Vagina (tissue), 2 donors: Measurements from ENCODE around the gene RSPH9. TPM values are rescaled to one million over a fixed set of nuclear protein-coding genes. Genes with fewer than 3 reads are reported as not detected.
"Not testable (repeated sequence)": the region's sequence is repeated elsewhere in the genome, so short reads cannot be mapped to it uniquely, and the experiment has no call there.

ENCODE experiments used
- DNase-seq, 2 donors: peaks; one replicate each; pipeline ENCODE4 v3.0.0-alpha.2; 2017; ENCODE audit errors: extremely low spot score in 2 of 2
- H3K27ac ChIP-seq: fragments of 200-600 bp; sonication (generic); one replicate; pipeline ENCODE4 v1.5.1; 2019
- H3K27me3 ChIP-seq: fragments of 200-600 bp; sonication (generic); one replicate; pipeline ENCODE4 v1.5.1; 2019
- H3K36me3 ChIP-seq, 2 donors: fragments of 200-600 bp; sonication (generic); one replicate each; pipeline ENCODE4 v1.5.1; 2017 to 2019
- H3K4me1 ChIP-seq: fragments of 200-600 bp; sonication (generic); one replicate; pipeline ENCODE4 v1.5.1; 2019
- H3K4me3 ChIP-seq, 2 donors: fragments of 200-600 bp; sonication (generic); 1 replicate in 1 of 2; 2 replicates in 1 of 2; pipeline ENCODE4 v1.5.1; 2016 to 2019
- H3K9me3 ChIP-seq: fragments of 200-600 bp; sonication (generic); one replicate; pipeline ENCODE4 v1.5.1; 2019
- POLR2A ChIP-seq, 2 donors: fragments of 450-650 bp; IDR thresholded peaks; one replicate each; pipeline ENCODE4 v1.6.1; 2017; ENCODE audit warnings: antibody characterized with exemption in 2 of 2, mild to moderate bottlenecking in 2 of 2, moderate library complexity in 2 of 2
- POLR2AphosphoS5 ChIP-seq, 2 donors: sonication (generic); formaldehyde crosslinking; IDR thresholded peaks; one replicate each; pipeline ENCODE4 v1.9.0; 2017; ENCODE audit warnings: antibody characterized with exemption in 2 of 2, mild to moderate bottlenecking in 2 of 2, low read depth in 1 of 2; ENCODE audit not compliant: insufficient read depth in 1 of 2
- intact Hi-C: fragments of 100-400 bp; cut with DNase I; formaldehyde crosslinking; loops from one replicate; pipeline ENCODE4 v1.15.1; 2023
- total RNA-seq: library from RNA; depleted of rRNA; stranded (reverse); fragments of >200 nt; gene quantifications from one replicate; pipeline ENCODE4 v1.2.3, GENCODE V29; 2016
- TF ChIP-seq, protein P1 (sequence below), 3 experiments: fragments of 450-650 bp in 2 of 3; fragments of 200-600 bp in 1 of 3; sonication (generic) in 1 of 3; IDR thresholded peaks; one replicate each; pipeline ENCODE4 v1.5.1; 2017 to 2019; ENCODE audit warnings: antibody characterized with exemption in 3 of 3, mild to moderate bottlenecking in 2 of 3, moderate library complexity in 2 of 3

Gene RSPH9
- total RNA-seq, 1 donor from 2014 or later, result 0.74 TPM

DNA sequence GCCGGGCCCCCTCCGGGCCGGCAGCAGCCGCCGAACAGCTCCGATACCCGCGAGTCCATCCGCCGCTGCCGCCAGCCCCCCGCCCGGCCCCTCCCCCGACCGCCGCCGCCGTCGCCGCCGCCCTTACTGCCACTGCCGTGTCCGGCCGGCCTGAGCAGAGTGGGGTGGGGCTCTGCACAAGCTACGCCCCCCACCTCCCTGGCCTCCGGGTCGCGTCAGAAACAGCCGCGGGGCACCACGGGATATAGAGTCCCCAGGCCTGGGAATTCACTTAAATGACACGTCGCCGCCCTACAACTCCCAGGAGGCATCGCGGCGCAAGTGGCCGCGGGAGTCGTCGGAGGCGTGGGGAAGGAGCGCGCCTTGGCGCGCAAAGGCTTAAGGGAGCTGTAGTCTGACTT lies 15.7 kb upstream of the RSPH9 start, which contains the start of gene GTPBP2:
TSS of gene GTPBP2 (minus strand) at position 161 of the 401 bp plus-strand sequence. CDS start at position 59, 102 bp downstream.
- Histone ChIP-seq H3K27ac (peak within 1 kb of the TSS; percentile 99), H3K9me3 (no peaks in the 10 kb centered on the region), H3K36me3 (peaks cover 0 to 21% of the 10 kb centered on the region in 2 donors), H3K27me3 (no peaks in the 10 kb centered on the region), H3K4me1 (peaks cover 28% of the 10 kb centered on the region), H3K4me3 (peak within 1 kb of the TSS; percentile 91 to 94)
- peak; percentile 99 to 100 for DNase-seq
- intact Hi-C loops, result loop anchor here (5.0 kb wide), 1 partner anchor 143 kb away; the partner anchor contains the start of gene VEGFA
- TF ChIP-seq, protein P1, sequence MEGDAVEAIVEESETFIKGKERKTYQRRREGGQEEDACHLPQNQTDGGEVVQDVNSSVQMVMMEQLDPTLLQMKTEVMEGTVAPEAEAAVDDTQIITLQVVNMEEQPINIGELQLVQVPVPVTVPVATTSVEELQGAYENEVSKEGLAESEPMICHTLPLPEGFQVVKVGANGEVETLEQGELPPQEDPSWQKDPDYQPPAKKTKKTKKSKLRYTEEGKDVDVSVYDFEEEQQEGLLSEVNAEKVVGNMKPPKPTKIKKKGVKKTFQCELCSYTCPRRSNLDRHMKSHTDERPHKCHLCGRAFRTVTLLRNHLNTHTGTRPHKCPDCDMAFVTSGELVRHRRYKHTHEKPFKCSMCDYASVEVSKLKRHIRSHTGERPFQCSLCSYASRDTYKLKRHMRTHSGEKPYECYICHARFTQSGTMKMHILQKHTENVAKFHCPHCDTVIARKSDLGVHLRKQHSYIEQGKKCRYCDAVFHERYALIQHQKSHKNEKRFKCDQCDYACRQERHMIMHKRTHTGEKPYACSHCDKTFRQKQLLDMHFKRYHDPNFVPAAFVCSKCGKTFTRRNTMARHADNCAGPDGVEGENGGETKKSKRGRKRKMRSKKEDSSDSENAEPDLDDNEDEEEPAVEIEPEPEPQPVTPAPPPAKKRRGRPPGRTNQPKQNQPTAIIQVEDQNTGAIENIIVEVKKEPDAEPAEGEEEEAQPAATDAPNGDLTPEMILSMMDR (IDR thresholded peaks at IDR 0.05), result no peak
- TF ChIP-seq POLR2A (IDR thresholded peaks at IDR 0.05) (peak in 1 of 2 donors; percentile 32), POLR2AphosphoS5 (IDR thresholded peaks at IDR 0.05; ENCODE audit: insufficient read depth in 1 of 2, low read depth in 1 of 2) (peak in 1 of 2 donors; percentile 94)

DNA sequence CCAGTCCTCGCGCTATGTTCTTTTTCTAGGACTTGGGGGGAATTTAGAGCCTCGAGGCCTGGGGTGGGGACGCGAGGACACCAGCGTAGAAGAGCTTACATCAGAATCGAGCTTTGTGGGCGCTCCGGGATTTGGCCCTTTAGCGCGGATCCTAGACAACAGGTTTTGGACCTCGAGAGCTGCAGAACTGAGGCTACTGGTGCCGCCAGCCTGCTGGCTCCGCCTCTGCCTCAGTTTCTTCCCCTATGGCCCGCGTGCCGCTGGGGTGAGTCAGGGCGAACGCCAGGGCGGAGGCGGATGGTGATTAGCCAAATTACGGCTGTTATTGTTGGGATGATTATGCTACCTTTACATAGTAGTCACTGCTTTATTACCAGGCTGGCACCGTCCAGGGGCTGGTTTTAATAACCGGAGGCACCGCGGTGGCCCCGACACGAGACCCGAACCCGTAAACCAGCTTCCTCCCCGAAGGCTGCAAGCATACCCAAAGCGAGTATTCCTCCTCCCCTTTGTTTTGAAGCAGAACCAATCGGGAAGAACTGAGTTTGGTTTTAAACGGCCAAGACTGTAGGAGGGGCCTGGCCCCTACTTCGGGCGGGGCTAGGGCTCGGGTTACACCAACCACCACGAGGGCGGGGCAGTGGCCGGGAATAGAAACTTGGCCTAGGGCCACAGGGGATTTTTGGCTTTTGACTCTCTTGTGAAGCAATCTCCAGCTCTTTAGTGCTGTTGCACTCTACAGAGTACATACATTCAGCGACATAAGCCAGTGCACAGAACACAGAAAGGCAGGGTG lies 15.1 kb upstream of the RSPH9 start:
- H3K4me3 ChIP-seq, result peak overlapping the region; percentile 91 to 94
- peaks cover 28% of the 10 kb centered on the region for H3K4me1 ChIP-seq
- intact Hi-C loops, result loop anchor here (5.0 kb wide), 1 partner anchor 143 kb away; the partner anchor contains the start of gene VEGFA
- peaks cover 0 to 15% of the 10 kb centered on the region in 2 donors for H3K36me3 ChIP-seq
- H3K9me3 ChIP-seq, result no peaks in the 10 kb centered on the region
- DNase-seq, result peak in 1 of 2 donors; percentile 98
- H3K27ac ChIP-seq, result peak overlapping the region; percentile 99
- TF ChIP-seq POLR2A (IDR thresholded peaks at IDR 0.05) (peak in 1 of 2 donors; percentile 86), POLR2AphosphoS5 (IDR thresholded peaks at IDR 0.05; ENCODE audit: insufficient read depth in 1 of 2, low read depth in 1 of 2) (peak; percentile 93 to 94)
- TF ChIP-seq, protein P1 (IDR thresholded peaks at IDR 0.05), result no peak
- no peaks in the 10 kb centered on the region for H3K27me3 ChIP-seq

DNA sequence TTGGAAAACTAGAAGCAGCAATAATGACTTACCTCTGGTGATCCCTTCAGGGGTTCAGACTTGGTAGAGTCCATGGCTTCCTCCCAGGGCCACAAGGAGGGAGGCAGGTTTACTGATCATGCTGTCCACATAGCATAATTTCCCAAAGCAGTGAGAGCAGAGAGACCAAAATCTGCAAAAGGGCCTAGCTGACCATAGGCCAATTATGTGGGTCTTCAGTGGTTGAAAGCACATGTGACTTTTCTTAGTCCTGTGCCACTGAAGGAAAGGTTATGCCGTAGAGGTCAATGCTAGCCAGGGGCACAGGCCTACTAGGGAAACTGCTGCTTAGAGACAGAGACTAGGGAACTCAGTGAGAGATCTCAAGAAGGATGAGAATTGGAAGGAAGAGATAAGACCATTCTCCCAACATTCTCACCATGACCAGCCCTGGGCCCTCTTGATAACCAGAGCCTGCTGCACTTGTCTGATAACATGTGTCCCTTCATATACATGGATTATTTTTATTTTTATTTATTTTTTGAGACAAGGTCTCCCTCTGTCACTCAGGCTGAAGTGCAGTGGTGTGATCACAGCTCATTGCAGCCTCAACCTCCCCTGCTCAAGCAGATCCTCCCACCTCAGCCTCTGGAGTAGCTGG lies 13.7 kb upstream of the RSPH9 start:
- H3K4me3 ChIP-seq, result no peak overlapping the region
- DNase-seq, result no peak
- H3K4me1 ChIP-seq, result peaks cover 34% of the 10 kb centered on the region
- H3K27ac ChIP-seq, result peak overlapping the region; percentile 99
- no peak for TF ChIP-seq POLR2AphosphoS5 (IDR thresholded peaks at IDR 0.05; ENCODE audit: insufficient read depth in 1 of 2, low read depth in 1 of 2)
- no peak for TF ChIP-seq POLR2A (IDR thresholded peaks at IDR 0.05)
- TF ChIP-seq, protein P1 (IDR thresholded peaks at IDR 0.05), result no peak
- H3K27me3 ChIP-seq, result no peaks in the 10 kb centered on the region
- no peaks in the 10 kb centered on the region for H3K9me3 ChIP-seq
- intact Hi-C loops, result no loop called here
- peaks cover 0 to 1% of the 10 kb centered on the region in 2 donors for H3K36me3 ChIP-seq

DNA sequence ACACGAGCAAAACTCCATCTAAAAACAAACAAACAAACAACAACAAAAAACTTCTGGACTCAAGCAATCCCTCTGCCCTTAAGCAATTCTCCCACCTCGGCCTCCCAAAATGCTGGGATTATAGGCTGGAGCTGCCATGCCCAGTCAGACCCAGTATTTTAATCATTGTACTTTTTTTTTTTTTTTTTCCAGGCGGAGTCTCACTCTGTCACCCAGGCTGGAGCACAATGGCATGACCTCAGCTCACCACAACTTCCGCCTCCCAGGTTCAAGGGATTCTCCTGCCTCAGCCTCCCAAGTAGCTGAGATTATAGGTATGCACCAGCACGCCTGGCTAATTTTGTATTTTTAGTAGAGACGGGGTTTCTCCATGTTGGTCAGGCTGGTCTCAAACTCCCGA lies 11.8 kb upstream of the RSPH9 start:
- H3K9me3 ChIP-seq, H3K27ac ChIP-seq, intact Hi-C loops, H3K4me3 ChIP-seq, H3K36me3 ChIP-seq, H3K27me3 ChIP-seq, DNase-seq: not testable (repeated sequence)
- H3K4me1 ChIP-seq, result peaks cover 36% of the 10 kb centered on the region

DNA sequence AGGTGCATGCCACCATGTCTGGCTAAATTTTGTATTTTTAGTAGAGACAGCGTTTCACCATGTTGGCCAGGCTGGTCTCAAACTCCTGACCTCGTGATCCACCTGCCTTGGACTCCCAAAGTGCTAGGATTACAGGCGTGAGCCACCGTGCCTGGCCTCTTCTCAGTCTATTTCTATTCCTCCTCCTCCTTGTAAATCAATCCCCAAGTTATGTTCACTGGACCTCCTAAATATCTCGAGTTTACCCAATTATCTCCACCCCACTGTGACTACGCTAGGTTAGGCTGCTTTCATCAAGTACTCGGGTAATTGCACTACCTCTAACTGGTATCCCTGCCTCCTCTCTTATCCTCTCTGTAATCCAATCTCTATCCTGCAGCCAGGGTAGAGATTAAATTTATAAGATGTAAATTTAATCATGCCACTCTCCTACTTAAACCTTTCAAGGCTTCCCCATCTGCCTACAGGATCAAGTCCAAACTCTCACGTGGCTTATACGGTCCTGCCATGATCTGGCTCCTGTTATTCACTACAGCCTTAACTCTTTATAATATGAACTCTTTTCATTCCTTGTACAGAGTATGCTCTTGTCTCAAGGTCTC lies 10.0 kb upstream of the RSPH9 start:
- H3K36me3 ChIP-seq, result peaks cover 0 to 19% of the 10 kb centered on the region in 2 donors
- no peak overlapping the region for H3K27ac ChIP-seq
- no peak overlapping the region for H3K4me3 ChIP-seq
- peaks cover 46% of the 10 kb centered on the region for H3K4me1 ChIP-seq
- no peaks in the 10 kb centered on the region for H3K27me3 ChIP-seq
- DNase-seq, result no peak
- no peaks in the 10 kb centered on the region for H3K9me3 ChIP-seq
- intact Hi-C loops, result no loop called here
- no peak for TF ChIP-seq POLR2AphosphoS5 (IDR thresholded peaks at IDR 0.05; ENCODE audit: insufficient read depth in 1 of 2, low read depth in 1 of 2)
- TF ChIP-seq POLR2A (IDR thresholded peaks at IDR 0.05), result no peak
- TF ChIP-seq, protein P1 (IDR thresholded peaks at IDR 0.05), result no peak
